ENCODE results near the gene CLEC12A. TPM values are rescaled to one million over a fixed set of nuclear protein-coding genes. Genes with fewer than 3 reads are reported as not detected.

CLEC12A gene
- polyA plus RNA-seq, 3 donors = 356 to 441 (median 412) TPM

DNA sequence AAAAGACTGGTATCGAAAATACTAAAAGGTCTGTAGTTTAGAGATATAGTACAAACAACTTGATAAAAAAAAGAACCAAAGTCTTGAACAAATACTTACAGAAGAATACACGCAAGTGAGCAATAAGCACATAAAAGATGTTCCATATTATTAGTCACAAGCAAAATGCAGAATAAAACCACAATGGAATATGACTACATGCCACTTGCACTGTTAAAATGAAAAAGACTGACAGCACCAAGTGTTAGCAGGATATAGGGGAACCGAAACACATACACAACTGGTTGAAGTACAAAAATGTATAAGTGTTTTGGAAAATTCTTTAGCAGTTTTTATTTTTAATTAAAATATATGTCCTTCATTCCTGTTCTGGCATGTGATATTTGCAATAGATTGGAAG, 42.6 kb upstream of the CLEC12A start:
- TF ChIP-seq, protein P1, sequence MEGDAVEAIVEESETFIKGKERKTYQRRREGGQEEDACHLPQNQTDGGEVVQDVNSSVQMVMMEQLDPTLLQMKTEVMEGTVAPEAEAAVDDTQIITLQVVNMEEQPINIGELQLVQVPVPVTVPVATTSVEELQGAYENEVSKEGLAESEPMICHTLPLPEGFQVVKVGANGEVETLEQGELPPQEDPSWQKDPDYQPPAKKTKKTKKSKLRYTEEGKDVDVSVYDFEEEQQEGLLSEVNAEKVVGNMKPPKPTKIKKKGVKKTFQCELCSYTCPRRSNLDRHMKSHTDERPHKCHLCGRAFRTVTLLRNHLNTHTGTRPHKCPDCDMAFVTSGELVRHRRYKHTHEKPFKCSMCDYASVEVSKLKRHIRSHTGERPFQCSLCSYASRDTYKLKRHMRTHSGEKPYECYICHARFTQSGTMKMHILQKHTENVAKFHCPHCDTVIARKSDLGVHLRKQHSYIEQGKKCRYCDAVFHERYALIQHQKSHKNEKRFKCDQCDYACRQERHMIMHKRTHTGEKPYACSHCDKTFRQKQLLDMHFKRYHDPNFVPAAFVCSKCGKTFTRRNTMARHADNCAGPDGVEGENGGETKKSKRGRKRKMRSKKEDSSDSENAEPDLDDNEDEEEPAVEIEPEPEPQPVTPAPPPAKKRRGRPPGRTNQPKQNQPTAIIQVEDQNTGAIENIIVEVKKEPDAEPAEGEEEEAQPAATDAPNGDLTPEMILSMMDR (IDR thresholded peaks at IDR 0.05) = no peak
- Histone ChIP-seq H3K4me2 (replicated peaks; ENCODE audit: extremely low read depth, low read length, poor library complexity, severe bottlenecking) (no peak overlapping the region), H3K36me3 (replicated peaks in 1 of 2; ENCODE audit: control insufficient read depth in 1 of 2, insufficient read depth in 2 of 2, low read length in 2 of 2) (no peaks in the 10 kb centered on the region), H3K79me2 (ENCODE audit: insufficient read depth, low read length) (no peaks in the 10 kb centered on the region), H3K9ac (ENCODE audit: insufficient read depth, low read length, poor library complexity, severe bottlenecking) (no peak overlapping the region), H3K27ac (ENCODE audit: low read depth in 1 of 2, low read length in 2 of 2) (no peak overlapping the region), H3K4me1 (ENCODE audit: control insufficient read depth in 1 of 2, insufficient read depth in 2 of 2, low read length in 2 of 2) (peaks cover 0 to 8% of the 10 kb centered on the region in 2 donors), H2AFZ (ENCODE audit: insufficient read depth, low read depth, low read length, poor library complexity, severe bottlenecking) (no peak overlapping the region), H3K9me3 (replicated peaks in 1 of 2; ENCODE audit: control insufficient read depth in 1 of 2, insufficient read depth in 1 of 2, low read length in 2 of 2) (no peaks in the 10 kb centered on the region), H3K4me3 (replicated peaks in 1 of 3; ENCODE audit: low read depth in 2 of 3, low read length in 3 of 3) (no peak overlapping the region), H3K27me3 (ENCODE audit: control insufficient read depth in 2 of 2, insufficient read depth in 2 of 2, low read length in 2 of 2) (no peaks in the 10 kb centered on the region), H4K20me1 (ENCODE audit: insufficient read depth, low read length) (no peaks in the 10 kb centered on the region)
- H3K9me3 Mint-ChIP-seq = peaks cover 0 to 3% (median 0%) of the 10 kb centered on the region in 7 donors
- H3K27ac Mint-ChIP-seq = no peak overlapping the region
- no CpG with 5 or more reads among the region's 3 CpGs for WGBS (ENCODE audit: insufficient coverage)
- intact Hi-C loops (cut with micrococcal nuclease) = loop anchor here (5.0 to 10.0 kb wide), 3 partner anchors 111 to 184 kb away; no protein-coding TSS in a partner anchor
- peaks cover 16% of the 10 kb centered on the region for H3K4me1 Mint-ChIP-seq
- peaks cover 0 to 1% (median 0%) of the 10 kb centered on the region in 3 donors for H3K27me3 Mint-ChIP-seq (ENCODE audit: low read depth in 3 of 3)
- H3K36me3 Mint-ChIP-seq = no peaks in the 10 kb centered on the region
- no peak overlapping the region for H3K4me3 Mint-ChIP-seq
- DNase-seq = no peak

DNA sequence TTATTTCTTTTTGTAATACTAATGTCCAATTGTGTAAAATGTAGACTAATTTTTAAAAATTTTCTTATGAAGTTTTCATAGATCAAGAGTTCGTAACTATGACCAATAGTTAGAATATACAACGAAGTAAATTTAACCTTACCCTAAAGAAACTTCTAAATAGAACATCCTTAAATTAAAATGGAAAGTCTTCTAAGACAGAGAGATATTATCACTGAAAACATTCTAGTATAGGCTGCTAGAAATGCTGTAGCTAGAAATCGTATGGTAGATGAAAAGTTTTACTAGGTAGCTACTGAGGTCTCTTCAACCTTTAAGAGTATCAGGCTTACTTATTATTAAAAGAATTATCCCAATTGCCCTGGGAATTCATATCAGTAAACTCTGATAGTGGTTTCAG, 40.0 kb upstream of the CLEC12A start:
- intact Hi-C loops (cut with micrococcal nuclease) = loop anchor here in 1 of 2 donors (5.0 kb wide), 1 partner anchor 179 kb away; no protein-coding TSS in a partner anchor
- H3K4me3 ChIP-seq (replicated peaks in 1 of 3; ENCODE audit: low read depth in 2 of 3, low read length in 3 of 3) = no peak overlapping the region
- H3K9me3 ChIP-seq (replicated peaks in 1 of 2; ENCODE audit: control insufficient read depth in 1 of 2, insufficient read depth in 1 of 2, low read length in 2 of 2) = no peaks in the 10 kb centered on the region
- no peaks in the 10 kb centered on the region for H3K27me3 ChIP-seq (ENCODE audit: control insufficient read depth in 2 of 2, insufficient read depth in 2 of 2, low read length in 2 of 2)
- H3K9ac ChIP-seq (ENCODE audit: insufficient read depth, low read length, poor library complexity, severe bottlenecking) = no peak overlapping the region
- H3K36me3 ChIP-seq (replicated peaks in 1 of 2; ENCODE audit: control insufficient read depth in 1 of 2, insufficient read depth in 2 of 2, low read length in 2 of 2) = no peaks in the 10 kb centered on the region
- H2AFZ ChIP-seq (ENCODE audit: insufficient read depth, low read depth, low read length, poor library complexity, severe bottlenecking) = no peak overlapping the region
- peaks cover 0 to 9% of the 10 kb centered on the region in 2 donors for H3K4me1 ChIP-seq (ENCODE audit: control insufficient read depth in 1 of 2, insufficient read depth in 2 of 2, low read length in 2 of 2)
- WGBS (ENCODE audit: insufficient coverage) = no CpG with 5 or more reads among the region's 3 CpGs
- H3K4me1 Mint-ChIP-seq = peaks cover 15% of the 10 kb centered on the region
- no peak overlapping the region for H3K27ac ChIP-seq (ENCODE audit: low read depth in 1 of 2, low read length in 2 of 2)
- H3K27me3 Mint-ChIP-seq (ENCODE audit: low read depth in 3 of 3) = peaks cover 0 to 4% (median 0%) of the 10 kb centered on the region in 3 donors
- H3K27ac Mint-ChIP-seq = no peak overlapping the region
- TF ChIP-seq, protein P1 (IDR thresholded peaks at IDR 0.05) = no peak
- no peaks in the 10 kb centered on the region for H3K9me3 Mint-ChIP-seq
- H3K79me2 ChIP-seq (ENCODE audit: insufficient read depth, low read length) = no peaks in the 10 kb centered on the region
- no peak overlapping the region for H3K4me2 ChIP-seq (replicated peaks; ENCODE audit: extremely low read depth, low read length, poor library complexity, severe bottlenecking)
- no peak overlapping the region for H3K4me3 Mint-ChIP-seq
- H4K20me1 ChIP-seq (ENCODE audit: insufficient read depth, low read length) = no peaks in the 10 kb centered on the region
- H3K36me3 Mint-ChIP-seq = peaks cover 0 to 11% of the 10 kb centered on the region in 2 donors
- no peak for DNase-seq
